Spleen (tissue), 11 donors: Measurements from ENCODE around the gene DPP9. TPM values are rescaled to one million over a fixed set of nuclear protein-coding genes. Genes with fewer than 3 reads are reported as not detected.
"Not testable (repeated sequence)": the region's sequence is repeated elsewhere in the genome, so short reads cannot be mapped to it uniquely, and the experiment has no call there.

Experiments
- DNase-seq: peaks from one replicate; pipeline ENCODE4 v3.0.0-alpha.2; 2020
- H3K27ac ChIP-seq, 8 donors: fragments of 200-600 bp; sonication (generic) in 7 of 8; 1 replicate in 4 of 8; 2 replicates in 4 of 8; pipeline versions ENCODE4 v1.5.0 to v1.8.0; 2016 to 2021; ENCODE audit warnings: inconsistent platforms in 4 of 8, mild to moderate bottlenecking in 4 of 8, moderate library complexity in 1 of 8
- H3K27me3 ChIP-seq, 7 donors: fragments of 200-600 bp; sonication (generic) in 6 of 7; replicated peaks in 1 of 7; 1 replicate in 4 of 7; 2 replicates in 3 of 7; pipeline versions ENCODE4 v1.5.0 to v1.8.0; 2016 to 2021; ENCODE audit warnings: inconsistent platforms in 3 of 7, mild to moderate bottlenecking in 1 of 7
- H3K36me3 ChIP-seq, 6 donors: fragments of 200-600 bp; sonication (generic) in 5 of 6; 1 replicate in 4 of 6; 2 replicates in 2 of 6; pipeline versions ENCODE4 v1.5.0 to v1.8.0; 2016 to 2021; ENCODE audit warnings: inconsistent platforms in 2 of 6
- H3K4me1 ChIP-seq, 6 donors: fragments of 200-600 bp; sonication (generic) in 5 of 6; 1 replicate in 3 of 6; 2 replicates in 3 of 6; pipeline versions ENCODE4 v1.5.0 to v1.8.0; 2016 to 2021; ENCODE audit warnings: inconsistent platforms in 3 of 6
- H3K4me3 ChIP-seq, 8 donors: fragments of 200-600 bp; sonication (generic) in 7 of 8; 1 replicate in 4 of 8; 2 replicates in 4 of 8; pipeline versions ENCODE4 v1.5.0 to v1.8.0; 2016 to 2021; ENCODE audit warnings: inconsistent platforms in 4 of 8, mild to moderate bottlenecking in 4 of 8, moderate library complexity in 2 of 8
- H3K9me3 ChIP-seq, 8 donors: fragments of 200-600 bp; sonication (generic) in 7 of 8; 1 replicate in 4 of 8; 2 replicates in 4 of 8; pipeline versions ENCODE4 v1.5.0 to v1.8.0; 2016 to 2021; ENCODE audit warnings: inconsistent platforms in 4 of 8
- CTCF ChIP-seq, 11 experiments: fragments of 200-600 bp in 7 of 11; fragments of 450-650 bp in 4 of 11; sonication (generic) in 4 of 11; IDR thresholded peaks in 8 of 11; conservative IDR thresholded peaks in 3 of 11; 1 replicate in 7 of 11; 2 replicates in 4 of 11; pipeline versions ENCODE4 v1.4.0 to v1.8.0; 2016 to 2021; ENCODE audit warnings: antibody characterized with exemption in 11 of 11, inconsistent platforms in 4 of 11, mild to moderate bottlenecking in 1 of 11
- POLR2A ChIP-seq, 3 donors: fragments of 450-650 bp; IDR thresholded peaks; one replicate each; pipeline ENCODE4 v1.5.1; 2017; ENCODE audit warnings: antibody characterized with exemption in 3 of 3, mild to moderate bottlenecking in 1 of 3
- POLR2AphosphoS5 ChIP-seq, 3 donors: sonication (generic); formaldehyde crosslinking; IDR thresholded peaks; one replicate each; pipeline ENCODE4 v1.5.1; 2017; ENCODE audit warnings: antibody characterized with exemption in 3 of 3
- WGBS, 5 donors: extraction: QIAGEN DNeasy Blood & Tissue Kit in 3 of 5; methylation state at CpG; one replicate each; pipeline versions ENCODE4 v1.1.5 to v1.1.7; 2013 to 2018; 5-methylcytosine and 5-hydroxymethylcytosine counted together
- intact Hi-C: fragments of 100-400 bp; cut with DNase I; formaldehyde crosslinking; loops from one replicate; pipeline ENCODE4 v1.15.0; 2023; ENCODE audit warnings: low total_unique reads
- polyA plus RNA-seq, 3 donors: library from polyadenylated mRNA; stranded (reverse); fragments of 200-250 nt; gene quantifications; one replicate each; pipeline ENCODE4 v1.2.1, GENCODE V29; 2013
- total RNA-seq, 7 donors: library from RNA; depleted of rRNA in 3 of 7; stranded (reverse); fragments of >200 nt in 3 of 7; fragmentation: NEBNext Ultra II Directional in 4 of 7; extraction: Animal tissue kit (Norgen Biotek cat#: 25700) in 4 of 7; gene quantifications; one replicate each; pipeline versions ENCODE4 v1.1.0 to v1.2.1, GENCODE V29; 2016 to 2021
- donor health status: healthy with polysubstance abuse.
- donor health status: DM: no; HTN: no; CAD: no; lungs with moderate emphysema.
- donor health status: DM: no; HTN: no; CAD: no.
- donor health status: Bipolar disorder and iron deficiency.
- donor health status: healthy.
- donor health status: DM: no; HTN: no; CAD: no.
- donor health status: DM: yes; HTN: yes; CAD: no.

Gene DPP9
- total and polyA plus RNA-seq, 10 donors, result 22.8 to 89.9 (median 64.9) TPM

DNA sequence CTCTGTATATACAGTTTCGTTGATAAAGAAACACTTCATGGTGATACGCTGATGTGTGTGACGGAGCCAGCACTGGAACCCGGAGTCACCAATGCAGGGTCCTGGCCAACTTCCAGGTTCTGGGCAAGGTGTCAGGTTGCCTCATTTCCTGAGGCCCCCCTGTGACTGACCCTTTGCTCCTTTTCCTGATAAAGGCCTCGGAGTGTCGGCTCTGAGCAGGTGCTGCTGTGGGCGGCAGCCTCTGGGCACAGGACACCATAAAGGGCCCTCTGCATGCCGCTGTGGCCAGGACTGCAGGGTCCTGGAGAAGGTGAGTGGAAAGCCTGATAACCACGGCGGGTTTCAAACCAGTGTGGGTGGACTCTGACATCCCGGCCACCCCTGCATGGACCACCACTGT, 36.2 kb downstream of the DPP9 start:
- H3K4me3 ChIP-seq, result no peak overlapping the region
- no peaks in the 10 kb centered on the region for H3K9me3 ChIP-seq
- H3K36me3 ChIP-seq, result peaks cover 3 to 100% (median 92%) of the 10 kb centered on the region in 6 donors
- H3K27ac ChIP-seq, result no peak overlapping the region
- TF ChIP-seq POLR2A (IDR thresholded peaks at IDR 0.05), result no peak
- TF ChIP-seq CTCF (IDR thresholded peaks at IDR 0.05 in 8 of 11, conservative IDR thresholded peaks at IDR 0.05 in 3 of 11), result no peak
- no peak for TF ChIP-seq POLR2AphosphoS5 (IDR thresholded peaks at IDR 0.05)
- H3K27me3 ChIP-seq, result no peaks in the 10 kb centered on the region
- peaks cover 0 to 6% (median 0%) of the 10 kb centered on the region in 6 donors for H3K4me1 ChIP-seq
- 84 to 90% (median 87%) methylated on average over 11 of the region's 11 CpGs for WGBS, 5 donors
- intact Hi-C loops, result no loop called here
- DNase-seq, result no peak

DNA sequence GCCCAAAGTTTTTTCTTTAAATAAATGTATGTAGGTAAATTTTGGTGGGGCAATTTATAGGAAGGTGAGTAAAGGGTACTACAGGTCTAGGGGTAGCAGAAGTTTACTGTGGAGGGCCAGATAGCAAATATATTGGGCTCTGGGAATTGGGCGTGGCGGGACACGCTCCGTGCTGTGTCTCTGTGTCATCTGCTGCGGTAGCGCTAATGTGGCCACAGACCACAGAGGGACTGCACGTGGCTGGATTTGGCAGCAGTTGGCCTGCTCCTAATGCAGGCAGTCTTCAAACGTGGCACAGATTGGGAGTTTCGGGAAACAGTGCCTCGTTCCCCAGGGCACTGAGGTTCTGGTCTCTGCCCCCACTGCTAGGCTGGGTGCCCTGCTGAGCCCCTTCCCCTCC, 36.9 kb downstream of the DPP9 start:
- 85 to 97% (median 95%) methylated on average over 9 to 10 of the region's 10 CpGs for WGBS, 5 donors
- intact Hi-C loops, result no loop called here
- H3K4me1 ChIP-seq, result peaks cover 0 to 6% (median 0%) of the 10 kb centered on the region in 6 donors
- no peak for DNase-seq
- H3K4me3 ChIP-seq, result no peak overlapping the region
- H3K9me3 ChIP-seq, result no peaks in the 10 kb centered on the region
- H3K27me3 ChIP-seq, result no peaks in the 10 kb centered on the region
- peaks cover 2 to 100% (median 92%) of the 10 kb centered on the region in 6 donors for H3K36me3 ChIP-seq
- TF ChIP-seq POLR2A (IDR thresholded peaks at IDR 0.05) (no peak), POLR2AphosphoS5 (IDR thresholded peaks at IDR 0.05) (peak in 2 of 3 donors; percentile 6 to 13), CTCF (IDR thresholded peaks at IDR 0.05 in 8 of 11, conservative IDR thresholded peaks at IDR 0.05 in 3 of 11) (no peak)
- H3K27ac ChIP-seq, result no peak overlapping the region

DNA sequence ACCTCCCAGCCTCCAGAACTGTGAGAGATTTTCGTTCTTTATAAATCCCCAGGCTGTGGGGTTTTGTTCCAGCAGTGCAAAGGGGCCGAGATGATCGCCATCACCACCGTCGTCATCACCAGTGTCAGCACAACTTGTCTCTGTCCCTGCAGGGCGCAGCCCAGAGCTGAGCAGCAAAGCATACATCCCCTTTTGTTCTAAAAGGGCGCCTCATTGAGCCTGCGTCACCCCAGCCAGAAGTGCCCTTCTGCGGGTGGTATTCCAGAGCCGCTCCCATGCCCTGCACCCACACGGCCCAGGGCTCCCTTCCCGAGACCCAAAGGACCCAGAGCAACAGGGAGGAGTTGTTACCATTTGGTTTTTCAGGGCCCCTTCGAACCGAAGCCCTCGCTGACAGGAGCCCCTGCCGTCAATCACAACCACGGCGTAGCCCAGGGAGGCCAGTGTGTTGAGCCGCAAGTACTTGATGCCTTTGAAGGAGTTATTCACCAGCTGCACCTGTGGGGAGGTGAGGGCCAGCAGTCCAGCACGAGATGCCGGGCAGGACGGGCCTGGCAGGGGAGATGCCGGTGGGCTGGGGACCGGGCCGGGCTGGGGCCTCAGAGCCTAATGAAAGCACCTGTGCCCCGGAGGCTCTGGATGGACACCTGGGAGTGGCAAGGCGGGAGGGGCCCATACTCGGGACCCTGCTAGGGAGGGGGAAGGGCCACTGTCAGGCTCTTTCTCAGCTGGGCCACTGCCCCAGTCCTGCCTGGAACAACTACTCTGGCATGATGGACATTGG, 39.1 kb downstream of the DPP9 start:
- intact Hi-C loops, result no loop called here
- Histone ChIP-seq H3K4me3 (no peak overlapping the region), H3K36me3 (peaks cover 2 to 100% (median 95%) of the 10 kb centered on the region in 6 donors), H3K27ac (no peak overlapping the region), H3K4me1 (no peaks in the 10 kb centered on the region), H3K9me3 (no peaks in the 10 kb centered on the region), H3K27me3 (no peaks in the 10 kb centered on the region)
- DNase-seq, result no peak
- WGBS, 5 donors, result 95 to 96% (median 95%) methylated on average over 21 to 28 of the region's 28 CpGs
- TF ChIP-seq POLR2AphosphoS5 (IDR thresholded peaks at IDR 0.05) (no peak), CTCF (IDR thresholded peaks at IDR 0.05 in 8 of 11, conservative IDR thresholded peaks at IDR 0.05 in 3 of 11) (no peak), POLR2A (IDR thresholded peaks at IDR 0.05) (no peak)

- Histone ChIP-seq H3K27me3 (no peaks in the 10 kb centered on the region), H3K4me1 (no peaks in the 10 kb centered on the region), H3K4me3 (no peak overlapping the region), H3K27ac (no peak overlapping the region), H3K9me3 (no peaks in the 10 kb centered on the region), H3K36me3 (peaks cover 0 to 100% (median 89%) of the 10 kb centered on the region in 6 donors)
- no peak for DNase-seq
- intact Hi-C loops, result no loop called here
- no peak for TF ChIP-seq CTCF (IDR thresholded peaks at IDR 0.05 in 8 of 11, conservative IDR thresholded peaks at IDR 0.05 in 3 of 11)
- TF ChIP-seq POLR2AphosphoS5 (IDR thresholded peaks at IDR 0.05), result peak in 1 of 3 donors; percentile 10
- no peak for TF ChIP-seq POLR2A (IDR thresholded peaks at IDR 0.05)
- WGBS, 5 donors, result 95 to 97% (median 96%) methylated on average over 31 to 45 of the region's 45 CpGs
Measured at GRCh38 chr19:4682417-4683200, 41.0 kb downstream of the DPP9 start.

DNA sequence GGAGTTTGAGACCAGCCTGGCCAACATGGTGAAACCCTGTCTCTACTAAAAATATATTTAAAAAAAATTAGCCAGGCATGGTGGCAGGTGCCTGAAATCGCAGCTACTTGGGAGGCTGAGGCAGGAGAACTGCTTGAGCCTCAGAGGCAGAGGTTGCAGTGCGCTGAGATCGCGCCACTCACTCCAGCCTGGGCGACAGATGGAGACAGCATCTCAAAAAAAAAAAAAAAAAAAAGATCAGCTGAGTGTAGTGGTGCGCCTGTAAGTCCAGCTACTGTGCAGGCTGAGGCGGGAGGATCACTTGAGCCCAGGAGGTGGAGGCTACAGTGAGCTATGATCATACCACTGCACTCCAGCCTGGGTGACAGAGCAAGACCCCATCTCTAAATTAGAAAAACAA, 43.6 kb downstream of the DPP9 start:
- H3K4me3 ChIP-seq, H3K27ac ChIP-seq, H3K9me3 ChIP-seq, intact Hi-C loops, DNase-seq, H3K27me3 ChIP-seq, H3K4me1 ChIP-seq: not testable (repeated sequence)
- H3K36me3 ChIP-seq, result peaks cover 0 to 100% (median 82%) of the 10 kb centered on the region in 6 donors
- WGBS, 5 donors, result 91 to 98% (median 97%) methylated on average over 7 of the region's 7 CpGs
